CD14-positive monocyte (primary cell): ENCODE measurements around the gene SEMA3A. TPM values are rescaled to one million over a fixed set of nuclear protein-coding genes. Genes with fewer than 3 reads are reported as not detected.

ENCODE experiments used
- DNase-seq, 3 donors: peaks; one replicate each; pipeline ENCODE4 v3.0.0-alpha.2; 2011 to 2022
- H2AFZ ChIP-seq: 2 replicates; pipeline ENCODE4 v1.6.0; 2012; ENCODE audit warnings: mild to moderate bottlenecking, low read depth, low read length, inconsistent platforms; ENCODE audit not compliant: insufficient read depth, poor library complexity, severe bottlenecking
- H3K27ac ChIP-seq, 2 donors: 1 replicate in 1 of 2; 2 replicates in 1 of 2; pipeline ENCODE4 v1.5.1; 2012 to 2013; ENCODE audit warnings: low read length in 2 of 2, control low read depth in 1 of 2, inconsistent platforms in 1 of 2, low read depth in 1 of 2, mild to moderate bottlenecking in 1 of 2
- H3K27me3 ChIP-seq, 2 donors: one replicate each; pipeline versions ENCODE4 v1.6.0 to v1.6.1; 2011 to 2013; ENCODE audit warnings: low read length in 2 of 2; ENCODE audit not compliant: control insufficient read depth in 2 of 2, insufficient read depth in 2 of 2
- H3K36me3 ChIP-seq, 2 donors: replicated peaks in 1 of 2; 1 replicate in 1 of 2; 2 replicates in 1 of 2; pipeline versions ENCODE4 v1.5.1 to v1.6.1; 2012 to 2013; ENCODE audit warnings: low read length in 2 of 2, control low read depth in 1 of 2, inconsistent platforms in 1 of 2, mild to moderate bottlenecking in 1 of 2; ENCODE audit not compliant: insufficient read depth in 2 of 2, control insufficient read depth in 1 of 2
- H3K4me1 ChIP-seq, 2 donors: 1 replicate in 1 of 2; 2 replicates in 1 of 2; pipeline versions ENCODE4 v1.5.1 to v1.6.1; 2012 to 2013; ENCODE audit warnings: low read length in 2 of 2, control low read depth in 1 of 2, inconsistent platforms in 1 of 2, mild to moderate bottlenecking in 1 of 2, moderate library complexity in 1 of 2; ENCODE audit not compliant: insufficient read depth in 2 of 2, control insufficient read depth in 1 of 2
- H3K4me2 ChIP-seq: replicated peaks from 2 replicates; pipeline ENCODE3; 2012; ENCODE audit warnings: low read length, moderate library complexity, mild to moderate bottlenecking; ENCODE audit not compliant: poor library complexity, severe bottlenecking; ENCODE audit errors: extremely low read depth
- H3K4me3 ChIP-seq, 3 experiments: fragments of 200-600 bp in 1 of 3; sonication (generic) in 1 of 3; replicated peaks in 1 of 3; 1 replicate in 2 of 3; 2 replicates in 1 of 3; pipeline ENCODE4 v1.5.1; 2011 to 2013; ENCODE audit warnings: low read length in 3 of 3, mild to moderate bottlenecking in 3 of 3, control low read depth in 2 of 3, low read depth in 2 of 3, inconsistent platforms in 1 of 3, moderate library complexity in 1 of 3
- H3K79me2 ChIP-seq: 2 replicates; pipeline ENCODE4 v1.6.0; 2012; ENCODE audit warnings: mild to moderate bottlenecking, control low read depth, inconsistent platforms, low read length, moderate library complexity; ENCODE audit not compliant: insufficient read depth
- H3K9ac ChIP-seq: 2 replicates; pipeline ENCODE4 v1.6.0; 2017; ENCODE audit warnings: low read length, mild to moderate bottlenecking; ENCODE audit not compliant: insufficient read depth, poor library complexity, severe bottlenecking
- H3K9me3 ChIP-seq, 2 donors: replicated peaks in 1 of 2; 1 replicate in 1 of 2; 2 replicates in 1 of 2; pipeline versions ENCODE4 v1.5.1 to v1.6.1; 2012 to 2013; ENCODE audit warnings: low read length in 2 of 2, control low read depth in 1 of 2; ENCODE audit not compliant: control insufficient read depth in 1 of 2, insufficient read depth in 1 of 2
- H4K20me1 ChIP-seq: 2 replicates; pipeline ENCODE4 v1.6.0; 2012; ENCODE audit warnings: mild to moderate bottlenecking, low read length, control low read depth, moderate library complexity; ENCODE audit not compliant: insufficient read depth
- H3K27ac Mint-ChIP-seq, 7 donors: one replicate each; pipeline ENCODE4 v1.8.0; 2020; ENCODE audit warnings: mild to moderate bottlenecking in 7 of 7, mixed read lengths in 7 of 7, moderate library complexity in 6 of 7, inconsistent platforms in 2 of 7
- H3K27me3 Mint-ChIP-seq, 3 donors: one replicate each; pipeline ENCODE4 v1.8.0; 2021 to 2022; ENCODE audit warnings: low read depth in 3 of 3, mild to moderate bottlenecking in 3 of 3, mixed read lengths in 3 of 3, moderate library complexity in 3 of 3, inconsistent platforms in 1 of 3
- H3K36me3 Mint-ChIP-seq, 2 donors: one replicate each; pipeline ENCODE4 v1.8.0; 2020; ENCODE audit warnings: mixed read lengths in 2 of 2, inconsistent platforms in 1 of 2, mild to moderate bottlenecking in 1 of 2
- H3K4me1 Mint-ChIP-seq: one replicate; pipeline ENCODE4 v1.8.0; 2020; ENCODE audit warnings: mild to moderate bottlenecking, mixed read lengths
- H3K4me3 Mint-ChIP-seq, 2 donors: one replicate each; pipeline ENCODE4 v1.8.0; 2020; ENCODE audit warnings: mild to moderate bottlenecking in 2 of 2, mixed read lengths in 2 of 2, moderate library complexity in 1 of 2
- H3K9me3 Mint-ChIP-seq, 7 donors: one replicate each; pipeline ENCODE4 v1.8.0; 2020 to 2022; ENCODE audit warnings: mixed read lengths in 7 of 7, mild to moderate bottlenecking in 6 of 7, moderate library complexity in 6 of 7, inconsistent platforms in 2 of 7
- CTCF ChIP-seq: fragments of 200-600 bp; IDR thresholded peaks from one replicate; pipeline ENCODE4 v1.8.0; 2022; ENCODE audit warnings: antibody characterized with exemption, mild to moderate bottlenecking
- WGBS: methylation state at CpG from one replicate; pipeline ENCODE4 v1.1.5; 2013; ENCODE audit warnings: missing lambda C conversion rate; ENCODE audit not compliant: insufficient coverage; 5-methylcytosine and 5-hydroxymethylcytosine counted together
- intact Hi-C, 2 donors: fragments of 100-400 bp; cut with micrococcal nuclease; formaldehyde crosslinking; loops; one replicate each; pipeline versions ENCODE4 v1.15.0 to v1.15.1; 2023
- polyA plus RNA-seq, 3 donors: library from polyadenylated mRNA; depleted of rRNA in 1 of 3; unstranded in 2 of 3; stranded (reverse) in 1 of 3; fragments of 300-500 nt in 2 of 3; fragments of >200 nt in 1 of 3; fragmentation: Illumina TruSeq in 2 of 3; gene quantifications; 1 replicate in 2 of 3; 2 replicates in 1 of 3; pipeline ENCODE4 v1.2.3, GENCODE V29; 2012 to 2021

SEMA3A gene
- polyA plus RNA-seq, 3 donors: 0.03 TPM; not detected in 2

DNA sequence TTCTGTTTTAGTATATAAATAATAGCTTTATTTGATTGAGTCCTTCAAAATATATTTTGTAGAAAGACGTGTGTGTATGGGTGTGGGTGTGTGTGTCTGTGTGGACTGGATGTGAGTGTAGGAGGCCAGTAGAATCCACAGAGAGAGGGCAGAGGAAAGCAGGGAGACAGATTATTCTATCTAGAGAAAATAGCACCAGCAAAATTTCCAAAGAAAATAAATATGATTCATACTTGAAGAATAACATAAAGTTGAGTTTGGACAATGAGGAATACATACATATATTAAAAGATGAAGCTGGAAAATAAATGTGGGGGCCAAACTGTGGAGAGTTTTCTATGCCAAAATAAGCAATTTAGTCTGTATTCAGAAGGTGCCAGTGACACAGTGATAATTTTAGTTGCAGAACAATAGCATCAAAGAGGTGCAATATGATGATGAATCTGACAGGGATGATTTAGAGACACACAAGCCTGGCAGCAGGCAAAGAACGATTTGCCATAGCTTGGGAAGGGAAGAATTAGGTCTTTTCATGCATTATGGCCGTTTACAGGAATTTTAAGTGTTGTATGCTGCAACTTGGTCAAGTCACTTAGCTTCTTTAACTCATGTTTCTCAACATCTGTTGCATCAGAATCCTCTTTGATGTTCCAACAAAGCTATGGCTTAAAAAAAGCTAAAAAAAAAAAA lies 121.3 kb downstream of the SEMA3A start:
- Mint-ChIP-seq H3K27me3 (peaks cover 0 to 2% (median 0%) of the 10 kb centered on the region in 3 donors), H3K9me3 (peaks cover 0 to 2% (median 0%) of the 10 kb centered on the region in 7 donors), H3K36me3 (no peaks in the 10 kb centered on the region), H3K4me3 (no peak overlapping the region), H3K27ac (no peak overlapping the region), H3K4me1 (no peaks in the 10 kb centered on the region)
- Histone ChIP-seq H3K36me3 (no peaks in the 10 kb centered on the region), H3K4me3 (no peak overlapping the region), H3K27me3 (no peaks in the 10 kb centered on the region), H3K4me2 (no peak overlapping the region), H3K4me1 (no peaks in the 10 kb centered on the region), H3K79me2 (no peaks in the 10 kb centered on the region), H4K20me1 (no peaks in the 10 kb centered on the region), H3K9ac (no peak overlapping the region), H3K27ac (no peak overlapping the region), H3K9me3 (no peaks in the 10 kb centered on the region), H2AFZ (no peak overlapping the region)
- WGBS: 80% methylated on average over 1 of the region's 3 CpGs
- intact Hi-C loops: no loop called here
- no peak for DNase-seq
- TF ChIP-seq CTCF: no peak

DNA sequence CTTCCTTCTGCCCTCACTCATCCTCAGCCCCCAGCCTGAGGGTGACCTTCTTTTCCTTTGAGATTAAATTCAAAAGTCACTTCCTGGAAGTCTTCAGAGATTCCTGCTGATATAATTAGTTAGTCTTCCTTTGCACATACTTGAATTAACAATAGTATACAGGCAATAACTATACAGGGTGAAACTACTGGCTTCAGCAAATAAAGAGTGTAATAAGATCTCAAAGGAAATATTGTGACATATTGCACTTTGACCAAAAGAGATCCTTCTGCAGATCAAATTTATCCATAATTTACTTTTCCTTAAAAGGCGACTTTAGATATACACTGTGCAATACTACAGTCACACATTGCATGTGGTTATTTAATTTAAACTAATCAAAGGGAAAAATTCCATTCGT lies 123.8 kb downstream of the SEMA3A start:
- no peak overlapping the region for H3K9ac ChIP-seq
- H3K4me3 ChIP-seq: no peak overlapping the region
- no peak overlapping the region for H3K4me3 Mint-ChIP-seq
- no peaks in the 10 kb centered on the region for H3K36me3 Mint-ChIP-seq
- peaks cover 0 to 2% (median 0%) of the 10 kb centered on the region in 3 donors for H3K27me3 Mint-ChIP-seq
- TF ChIP-seq CTCF: no peak
- no peak overlapping the region for H3K27ac ChIP-seq
- H3K4me1 Mint-ChIP-seq: no peaks in the 10 kb centered on the region
- H2AFZ ChIP-seq: no peak overlapping the region
- no peaks in the 10 kb centered on the region for H3K4me1 ChIP-seq
- no peaks in the 10 kb centered on the region for H3K36me3 ChIP-seq
- H3K27me3 ChIP-seq: no peaks in the 10 kb centered on the region
- no peak overlapping the region for H3K27ac Mint-ChIP-seq
- H3K79me2 ChIP-seq: no peaks in the 10 kb centered on the region
- intact Hi-C loops: no loop called here
- no CpG with 5 or more reads among the region's 2 CpGs for WGBS
- H3K9me3 ChIP-seq: no peaks in the 10 kb centered on the region
- DNase-seq: no peak
- H4K20me1 ChIP-seq: no peaks in the 10 kb centered on the region
- peaks cover 0 to 2% (median 0%) of the 10 kb centered on the region in 7 donors for H3K9me3 Mint-ChIP-seq
- H3K4me2 ChIP-seq: no peak overlapping the region
